Epithelial cell of proximal tubule (primary cell): ENCODE measurements around the gene ALCAM. TPM values are rescaled to one million over a fixed set of nuclear protein-coding genes. Genes with fewer than 3 reads are reported as not detected.

Experiments
- DNase-seq: peaks from one replicate; pipeline ENCODE4 v3.0.0-alpha.2; 2011; ENCODE audit warnings: low read depth
- H3K4me3 ChIP-seq: 2 replicates; pipeline ENCODE4 v1.5.1; 2011; ENCODE audit warnings: low read depth, mild to moderate bottlenecking, low read length
- total RNA-seq: library from RNA; depleted of rRNA; stranded (reverse); fragments of >200 nt; gene quantifications from 2 replicates; pipeline ENCODE4 v1.2.3, GENCODE V29; 2015
- TF ChIP-seq, protein P1 (sequence below): conservative IDR thresholded peaks from 2 replicates; pipeline ENCODE4 v1.5.1; 2012; ENCODE audit warnings: low read depth, mild to moderate bottlenecking, low read length

The ALCAM gene
- total RNA-seq, 1 donor from 2014 or later: 121 TPM

DNA sequence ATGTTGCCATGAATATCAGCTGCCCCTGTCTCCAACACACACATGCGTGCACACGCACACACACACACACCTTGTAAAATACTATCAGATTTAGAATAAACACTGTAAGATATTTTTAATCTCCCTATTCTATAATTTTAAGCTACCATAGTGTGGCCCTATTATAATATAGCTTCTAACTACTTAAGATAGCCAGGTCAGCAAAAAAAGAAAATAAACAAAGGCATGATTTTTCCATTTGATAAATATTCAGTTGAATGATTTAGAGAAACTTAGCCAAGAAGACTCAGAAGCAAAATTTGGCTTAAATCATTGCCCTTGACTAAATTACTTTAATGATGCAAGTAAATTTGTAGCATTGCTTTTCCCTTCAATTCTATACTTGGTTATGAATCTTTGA, 162.2 kb downstream of the ALCAM start:
- H3K4me3 ChIP-seq: no peak overlapping the region
- TF ChIP-seq, protein P1, sequence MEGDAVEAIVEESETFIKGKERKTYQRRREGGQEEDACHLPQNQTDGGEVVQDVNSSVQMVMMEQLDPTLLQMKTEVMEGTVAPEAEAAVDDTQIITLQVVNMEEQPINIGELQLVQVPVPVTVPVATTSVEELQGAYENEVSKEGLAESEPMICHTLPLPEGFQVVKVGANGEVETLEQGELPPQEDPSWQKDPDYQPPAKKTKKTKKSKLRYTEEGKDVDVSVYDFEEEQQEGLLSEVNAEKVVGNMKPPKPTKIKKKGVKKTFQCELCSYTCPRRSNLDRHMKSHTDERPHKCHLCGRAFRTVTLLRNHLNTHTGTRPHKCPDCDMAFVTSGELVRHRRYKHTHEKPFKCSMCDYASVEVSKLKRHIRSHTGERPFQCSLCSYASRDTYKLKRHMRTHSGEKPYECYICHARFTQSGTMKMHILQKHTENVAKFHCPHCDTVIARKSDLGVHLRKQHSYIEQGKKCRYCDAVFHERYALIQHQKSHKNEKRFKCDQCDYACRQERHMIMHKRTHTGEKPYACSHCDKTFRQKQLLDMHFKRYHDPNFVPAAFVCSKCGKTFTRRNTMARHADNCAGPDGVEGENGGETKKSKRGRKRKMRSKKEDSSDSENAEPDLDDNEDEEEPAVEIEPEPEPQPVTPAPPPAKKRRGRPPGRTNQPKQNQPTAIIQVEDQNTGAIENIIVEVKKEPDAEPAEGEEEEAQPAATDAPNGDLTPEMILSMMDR: no peak
- DNase-seq: no peak

DNA sequence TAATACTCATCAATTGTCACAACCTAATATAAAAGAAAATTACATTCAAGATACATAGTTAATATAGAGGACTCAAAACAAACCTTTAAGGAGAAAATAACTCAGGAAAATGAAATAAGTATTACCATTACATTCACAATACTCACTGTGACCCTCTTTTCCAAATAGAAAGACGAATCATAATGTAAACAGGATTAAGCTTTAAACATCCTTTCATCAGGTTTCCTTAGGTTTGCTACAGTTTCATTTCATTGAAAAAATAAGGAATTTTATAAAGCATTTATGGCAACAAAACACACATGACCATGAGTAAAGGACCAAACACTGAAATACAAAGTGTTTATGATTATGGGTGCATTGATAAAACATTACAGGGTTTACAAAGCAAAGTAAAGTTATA, 162.7 kb downstream of the ALCAM start:
- TF ChIP-seq, protein P1: no peak
- DNase-seq: no peak
- no peak overlapping the region for H3K4me3 ChIP-seq

DNA sequence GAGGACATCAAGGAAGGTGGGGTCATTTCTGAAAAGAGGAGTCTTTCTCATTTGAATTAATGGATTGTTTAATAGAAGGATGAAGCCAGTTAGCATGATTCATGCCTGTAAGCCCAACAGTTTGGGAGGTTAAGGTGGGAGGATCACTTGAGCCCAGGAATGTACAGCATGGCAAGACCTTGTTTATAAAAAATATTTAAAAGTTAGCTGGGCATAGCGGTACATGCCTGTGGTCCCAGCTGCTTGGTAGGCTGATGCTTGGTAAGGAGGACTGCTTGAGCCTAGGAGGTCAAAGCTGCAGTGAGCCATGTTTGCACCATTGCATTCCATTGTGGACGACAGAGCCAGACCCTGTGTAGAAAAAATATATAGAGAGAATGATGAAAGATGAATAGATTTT, 165.5 kb downstream of the ALCAM start:
- no peak for DNase-seq
- TF ChIP-seq, protein P1: no peak

DNA sequence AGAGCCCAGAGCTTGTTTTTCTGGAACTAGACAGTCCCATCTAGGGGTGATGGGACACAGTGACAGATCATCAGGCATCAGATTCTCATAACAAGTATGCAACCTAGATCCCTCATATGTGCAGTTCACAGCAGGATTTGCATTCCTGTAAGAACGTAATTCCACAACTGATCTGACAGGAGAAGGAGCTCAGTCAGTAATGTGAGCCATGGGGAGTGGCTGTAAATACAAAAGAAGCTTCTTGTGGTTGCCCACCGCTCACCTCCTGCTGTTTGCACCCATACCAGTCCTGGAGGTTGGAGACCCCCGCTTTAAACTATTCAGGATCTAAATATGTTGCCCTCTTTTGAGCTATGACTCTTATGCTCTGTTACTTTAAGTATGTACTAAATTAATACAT, 167.3 kb downstream of the ALCAM start:
- DNase-seq: no peak
- TF ChIP-seq, protein P1: no peak
- no peak overlapping the region for H3K4me3 ChIP-seq

More for the DNA sequence above, 165.5 kb downstream of the ALCAM start:
- no peak overlapping the region for H3K4me3 ChIP-seq

DNA sequence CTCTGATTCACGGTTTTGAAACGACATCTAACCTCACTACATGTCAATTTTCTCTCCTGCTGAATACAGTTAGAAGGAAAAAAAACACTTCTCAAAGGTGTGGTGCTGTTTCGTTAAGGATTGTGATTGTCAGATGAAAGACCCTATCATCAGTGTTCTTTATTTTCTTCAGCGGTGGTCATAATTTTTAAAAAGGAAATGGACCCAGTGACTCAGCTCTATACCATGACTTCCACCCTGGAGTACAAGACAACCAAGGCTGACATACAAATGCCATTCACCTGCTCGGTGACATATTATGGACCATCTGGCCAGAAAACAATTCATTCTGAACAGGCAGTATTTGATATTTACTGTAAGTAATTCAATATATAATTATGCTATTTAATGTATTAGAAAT, 167.8 kb downstream of the ALCAM start:
- H3K4me3 ChIP-seq: no peak overlapping the region
- TF ChIP-seq, protein P1: no peak
- DNase-seq: no peak

DNA sequence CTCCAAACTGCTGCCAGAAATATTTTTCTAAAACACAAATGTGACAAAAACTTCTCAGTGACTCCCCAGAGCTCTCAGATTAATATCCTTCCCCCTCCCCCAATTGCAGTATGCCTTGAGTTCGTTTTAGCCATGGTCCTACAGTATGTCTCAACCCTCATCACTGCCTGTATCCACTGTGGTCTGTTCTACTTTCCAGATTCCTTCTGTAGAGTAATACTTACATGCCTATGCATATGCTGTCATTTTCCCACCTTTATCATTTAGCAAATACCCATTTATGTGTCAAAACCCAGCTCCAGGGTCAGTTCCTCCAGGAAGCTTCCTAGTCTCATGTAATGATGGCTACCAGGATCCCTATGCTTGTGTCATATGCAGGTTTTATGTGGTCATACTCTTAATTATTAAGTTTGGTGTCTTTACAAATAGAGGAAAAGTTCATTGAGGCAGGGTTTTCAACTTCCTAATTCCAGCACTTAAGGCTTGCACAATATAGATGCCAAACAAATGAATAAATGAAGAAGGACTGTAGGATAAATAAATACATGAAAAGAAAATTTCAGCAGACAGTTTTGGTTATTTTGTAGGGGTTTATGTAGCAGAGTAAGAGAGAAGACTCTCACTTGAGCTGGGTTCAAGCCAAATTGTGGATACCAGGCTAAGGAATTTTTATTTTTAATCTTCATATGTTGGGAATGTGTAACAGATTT, 170.8 kb downstream of the ALCAM start:
- no peak overlapping the region for H3K4me3 ChIP-seq
- TF ChIP-seq, protein P1: no peak
- no peak for DNase-seq

DNA sequence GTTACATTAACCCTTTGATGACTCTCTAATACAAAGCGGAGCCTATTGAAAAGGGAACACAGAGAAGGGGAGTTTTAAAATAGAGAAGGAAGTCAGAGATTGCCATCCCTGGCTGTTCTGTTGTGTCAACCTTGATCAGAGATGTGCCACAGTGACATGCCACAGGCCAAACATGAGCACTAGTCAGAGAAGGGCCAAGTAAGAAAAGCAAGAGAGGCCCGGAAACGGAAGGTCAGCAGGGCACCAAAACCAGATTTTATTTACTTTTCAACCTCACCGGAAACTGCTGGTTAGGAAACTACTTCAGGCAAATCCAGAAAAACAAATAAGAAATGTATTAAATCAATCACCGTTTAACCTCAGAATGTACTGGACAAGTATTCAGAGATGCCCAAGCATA, 171.8 kb downstream of the ALCAM start:
- DNase-seq: no peak
- H3K4me3 ChIP-seq: no peak overlapping the region
- TF ChIP-seq, protein P1: no peak
